Neural cell (in vitro differentiated cells): ENCODE results near the gene C1QTNF1. TPM values are rescaled to one million over a fixed set of nuclear protein-coding genes. Genes with fewer than 3 reads are reported as not detected.

ENCODE experiments used
- H2AFZ ChIP-seq: fragments of 200-600, 300-800 bp; sonication (generic), shearing (Covaris generic); 2 replicates; pipeline ENCODE4 v1.6.0; 2014; ENCODE audit warnings: low read depth, mild to moderate bottlenecking, antibody characterized with exemption, low read length, moderate library complexity
- H3F3A ChIP-seq: fragments of 200-600 bp; shearing (Covaris generic); 2 replicates; pipeline ENCODE4 v1.6.1; 2016; ENCODE audit warnings: mild to moderate bottlenecking, moderate library complexity, mixed read lengths, antibody characterized with exemption, low read length; ENCODE audit not compliant: insufficient read depth, poor library complexity, severe bottlenecking
- H3K27ac ChIP-seq: fragments of 200-600, 300-800 bp; sonication (generic), shearing (Covaris generic); 2 replicates; pipeline ENCODE4 v1.5.1; 2014; ENCODE audit warnings: mild to moderate bottlenecking, low read length, moderate library complexity
- H3K27me3 ChIP-seq: fragments of 300-800, 200-600 bp; sonication (generic), shearing (Covaris generic); 2 replicates; pipeline ENCODE4 v1.6.0; 2014; ENCODE audit warnings: mild to moderate bottlenecking, low read depth, low read length, moderate library complexity; ENCODE audit not compliant: insufficient read depth
- H3K36me3 ChIP-seq: fragments of 300-800, 200-600 bp; sonication (generic), shearing (Covaris generic); 2 replicates; pipeline ENCODE4 v1.5.1; 2014; ENCODE audit warnings: mild to moderate bottlenecking, antibody characterized with exemption, low read length, moderate library complexity; ENCODE audit not compliant: insufficient read depth
- H3K4me2 ChIP-seq: fragments of 300-800, 200-600 bp; sonication (generic), shearing (Covaris generic); 2 replicates; pipeline ENCODE4 v1.6.0; 2014; ENCODE audit warnings: mild to moderate bottlenecking, low read length
- H3K4me3 ChIP-seq: fragments of 300-800, 200-600 bp; sonication (generic), shearing (Covaris generic); 2 replicates; pipeline ENCODE4 v1.5.1; 2014; ENCODE audit warnings: mild to moderate bottlenecking, low read length, moderate library complexity
- H3K79me2 ChIP-seq: fragments of 200-600 bp; shearing (Covaris generic); replicated peaks from 2 replicates; pipeline ENCODE4 v1.6.0; 2014; ENCODE audit warnings: mild to moderate bottlenecking, low read length, moderate library complexity; ENCODE audit not compliant: insufficient read depth
- H3K9ac ChIP-seq: fragments of 300-800, 200-600 bp; sonication (generic), shearing (Covaris generic); 2 replicates; pipeline ENCODE4 v1.6.1; 2016; ENCODE audit warnings: mild to moderate bottlenecking, low read length, mixed read lengths
- H3K9me2 ChIP-seq: fragments of 200-600 bp; shearing (Covaris generic); 2 replicates; pipeline ENCODE4 v1.6.1; 2016; ENCODE audit warnings: mild to moderate bottlenecking, low read length, mixed read lengths; ENCODE audit not compliant: insufficient read depth
- H3K9me3 ChIP-seq: fragments of 200-600, 300-800 bp; sonication (generic), shearing (Covaris generic); 2 replicates; pipeline ENCODE4 v1.6.1; 2016; ENCODE audit warnings: mild to moderate bottlenecking, mixed run types, low read length, moderate library complexity, mixed read lengths
- H4K20me1 ChIP-seq: fragments of 200-600 bp; shearing (Covaris generic); 2 replicates; pipeline ENCODE4 v1.6.1; 2016; ENCODE audit warnings: mild to moderate bottlenecking, mixed run types; ENCODE audit not compliant: insufficient read depth
- CTCF ChIP-seq: fragments of 450-650 bp; IDR thresholded peaks from 2 replicates; pipeline ENCODE4 v1.5.1; 2014; ENCODE audit warnings: antibody characterized with exemption, mild to moderate bottlenecking, moderate library complexity; ENCODE audit not compliant: poor library complexity, severe bottlenecking
- EP300 ChIP-seq: fragments of 450-650 bp; conservative IDR thresholded peaks from 2 replicates; pipeline ENCODE4 v1.6.1; 2014; ENCODE audit warnings: antibody characterized with exemption, mild to moderate bottlenecking, moderate library complexity; ENCODE audit not compliant: poor library complexity, severe bottlenecking
- EZH2 ChIP-seq: fragments of 200-600, 300-800 bp; shearing (Covaris generic), sonication (generic); IDR thresholded peaks from 2 replicates; pipeline ENCODE4 v1.6.1; 2014; ENCODE audit warnings: antibody characterized with exemption, low read length, borderline replicate concordance, mild to moderate bottlenecking; ENCODE audit not compliant: insufficient read depth, poor library complexity, severe bottlenecking
- MXI1 ChIP-seq: fragments of 450-650 bp; conservative IDR thresholded peaks from 2 replicates; pipeline ENCODE4 v1.6.1; 2014; ENCODE audit warnings: antibody characterized with exemption, mild to moderate bottlenecking; ENCODE audit not compliant: poor library complexity, severe bottlenecking
- POLR2AphosphoS5 ChIP-seq: IDR thresholded peaks from 2 replicates; pipeline ENCODE4 v1.6.1; 2012
- RAD21 ChIP-seq: fragments of 450-650 bp; conservative IDR thresholded peaks from 2 replicates; pipeline ENCODE4 v1.6.1; 2014; ENCODE audit warnings: antibody characterized with exemption, mild to moderate bottlenecking, moderate library complexity
- REST ChIP-seq: IDR thresholded peaks from 2 replicates; pipeline ENCODE4 v1.6.1; 2012; ENCODE audit warnings: borderline replicate concordance
- SMC3 ChIP-seq: fragments of 450-650 bp; conservative IDR thresholded peaks from 2 replicates; pipeline ENCODE4 v1.6.1; 2014; ENCODE audit warnings: antibody characterized with exemption, mild to moderate bottlenecking, moderate library complexity; ENCODE audit not compliant: poor library complexity
- TAF1 ChIP-seq: IDR thresholded peaks from 2 replicates; pipeline ENCODE4 v1.6.1; 2012; ENCODE audit warnings: low read depth
- polyA plus RNA-seq: library from polyadenylated mRNA; depleted of rRNA; stranded (reverse); fragments of >200 nt; gene quantifications from 2 replicates; pipeline ENCODE4 v1.2.3, GENCODE V29; 2014

Gene C1QTNF1
- polyA plus RNA-seq, 1 donor from 2014 or later, result 0.16 TPM

GRCh38 chr17:79024901-79025737, 1.1 kb downstream of the C1QTNF1 start:
- Histone ChIP-seq H3K4me3 (peak overlapping the region; percentile 82), H3K9me2 (no peaks in the 10 kb centered on the region), H3K27me3 (peaks cover 24% of the 10 kb centered on the region), H3K4me2 (no peak overlapping the region), H2AFZ (no peak overlapping the region), H3K36me3 (no peaks in the 10 kb centered on the region), H4K20me1 (no peaks in the 10 kb centered on the region), H3K9me3 (no peaks in the 10 kb centered on the region), H3F3A (no peaks in the 10 kb centered on the region), H3K9ac (no peak overlapping the region), H3K27ac (no peak overlapping the region), H3K79me2 (no peaks in the 10 kb centered on the region)
- TF ChIP-seq POLR2AphosphoS5, result no peak
- no peak for TF ChIP-seq EZH2
- no peak for TF ChIP-seq SMC3
- no peak for TF ChIP-seq TAF1
- TF ChIP-seq REST, result no peak
- no peak for TF ChIP-seq RAD21
- TF ChIP-seq MXI1, result no peak
- TF ChIP-seq CTCF, result no peak
- TF ChIP-seq EP300, result no peak

- Histone ChIP-seq H3K4me2 (no peak overlapping the region), H3K27me3 (peaks cover 24% of the 10 kb centered on the region), H3K9ac (no peak overlapping the region), H3K9me2 (no peaks in the 10 kb centered on the region), H3F3A (no peaks in the 10 kb centered on the region), H3K9me3 (no peaks in the 10 kb centered on the region), H4K20me1 (no peaks in the 10 kb centered on the region), H2AFZ (no peak overlapping the region), H3K4me3 (no peak overlapping the region), H3K36me3 (no peaks in the 10 kb centered on the region), H3K79me2 (no peaks in the 10 kb centered on the region), H3K27ac (no peak overlapping the region)
- TF ChIP-seq MXI1 (no peak), EP300 (no peak), CTCF (no peak), REST (no peak), EZH2 (no peak)
Measured at GRCh38 chr17:79026376-79027273, 2.7 kb downstream of the C1QTNF1 start.
